HepG2 (cell line): ENCODE results near the gene TENT5A. TPM values are rescaled to one million over a fixed set of nuclear protein-coding genes. Genes with fewer than 3 reads are reported as not detected.

ENCODE experiments used
- ATAC-seq: fragments of 200-7000 bp; cut with Tn5 transposase; 3 replicates; pipeline ENCODE4 v1.9.1; 2020; ENCODE audit warnings: mild to moderate bottlenecking, moderate library complexity
- BruUV-seq: library from RNA; stranded (reverse); fragments of 400-500 nt; replicated peaks from 2 replicates; lab custom pipeline; 2021; lab: Mats Ljungman, UMichigan
- CTCF ChIA-PET: fragments of 300-600 bp; formaldehyde crosslinking; extraction: SDS; loops from one replicate; lab custom pipeline; 2021; ENCODE audit warnings: low total read pairs, inconsistent platforms, low intra/inter-chr PET ratio; lab: Yijun Ruan, JAX
- POLR2A ChIA-PET: fragments of 350-600 bp; sonication (Branson Sonifier 250); formaldehyde crosslinking; loops from one replicate; lab custom pipeline; 2020; ENCODE audit warnings: antibody characterized with exemption, inconsistent platforms; lab: Yijun Ruan, JAX
- DNase-seq: peaks from one replicate; pipeline ENCODE4 v3.0.0-alpha.2; 2015; ENCODE audit warnings: low spot score
- FAIRE-seq: peaks from 3 replicates; lab custom pipeline; 2011; peaks lifted over from hg19 to GRCh38; lab: Jason Lieb, UNC
- H2AFZ ChIP-seq: one replicate; pipeline ENCODE4 v1.6.1; 2011; ENCODE audit warnings: low read length, inconsistent platforms
- H3K27ac ChIP-seq: fragments of 300-600 bp; 3 replicates; pipeline ENCODE4 v1.8.0; 2011; ENCODE audit warnings: mixed run types, mild to moderate bottlenecking, mixed read lengths, low read length, inconsistent platforms; ENCODE audit not compliant: insufficient read depth; ENCODE audit errors: extremely low read length
- H3K27me3 ChIP-seq, 2 experiments: fragments of 200-600 bp in 1 of 2; 2 replicates in 1 of 2; 3 replicates in 1 of 2; pipeline versions ENCODE4 v1.6.0 to v1.8.0; 2011; ENCODE audit warnings: low read length in 2 of 2, mild to moderate bottlenecking in 2 of 2, moderate library complexity in 2 of 2, inconsistent platforms in 1 of 2; ENCODE audit not compliant: insufficient read depth in 2 of 2, control insufficient read depth in 1 of 2
- H3K36me3 ChIP-seq, 2 experiments: fragments of 200-600 bp in 1 of 2; replicated peaks in 1 of 2; 2 replicates in 1 of 2; 3 replicates in 1 of 2; pipeline versions ENCODE4 v1.5.1 to v1.8.0; 2011; ENCODE audit warnings: low read length in 2 of 2, inconsistent platforms in 1 of 2; ENCODE audit not compliant: insufficient read depth in 2 of 2, control insufficient read depth in 1 of 2
- H3K4me1 ChIP-seq: 2 replicates; pipeline ENCODE4 v1.5.1; 2012; ENCODE audit warnings: low read length, inconsistent platforms; ENCODE audit not compliant: insufficient read depth
- H3K4me2 ChIP-seq: 2 replicates; pipeline ENCODE4 v1.6.0; 2011; ENCODE audit warnings: low read depth, low read length, inconsistent platforms
- H3K4me3 ChIP-seq, 3 experiments: fragments of 200-600 bp in 1 of 3; sonication (generic), shearing (Covaris generic) in 1 of 3; replicated peaks in 1 of 3; 2 replicates each; pipeline ENCODE4 v1.5.1; 2011 to 2016; ENCODE audit warnings: low read length in 3 of 3, inconsistent platforms in 2 of 3, low read depth in 2 of 3, mild to moderate bottlenecking in 2 of 3, control low read depth in 1 of 3, mixed read lengths in 1 of 3; ENCODE audit not compliant: insufficient read depth in 1 of 3
- H3K79me2 ChIP-seq: one replicate; pipeline ENCODE4 v1.6.1; 2011; ENCODE audit warnings: low read length, inconsistent platforms; ENCODE audit not compliant: insufficient read depth
- H3K9ac ChIP-seq: 2 replicates; pipeline ENCODE4 v1.6.0; 2011; ENCODE audit warnings: mild to moderate bottlenecking, low read depth, low read length, inconsistent platforms; ENCODE audit not compliant: insufficient read depth
- H3K9me3 ChIP-seq: 2 replicates; pipeline ENCODE4 v1.5.1; 2012; ENCODE audit warnings: mild to moderate bottlenecking, low read length
- H4K20me1 ChIP-seq: 2 replicates; pipeline ENCODE4 v1.6.0; 2011; ENCODE audit warnings: inconsistent platforms, mild to moderate bottlenecking, low read length, moderate library complexity; ENCODE audit not compliant: insufficient read depth
- DRAP1 ChIP-seq: IDR thresholded peaks from 2 replicates; pipeline ENCODE4 v1.6.1; 2016; ENCODE audit warnings: missing genetic modification reagents, missing compliant biosample characterization
- IKZF4 ChIP-seq: sonication (generic); formaldehyde crosslinking; IDR thresholded peaks from 2 replicates; pipeline ENCODE4 v1.5.1; 2020; ENCODE audit warnings: borderline replicate concordance, mild to moderate bottlenecking, low read depth, missing genetic modification reagents; ENCODE audit errors: not compliant biosample characterization
- RBFOX2 ChIP-seq: fragments of 200-400 bp; formaldehyde crosslinking; IDR thresholded peaks from 2 replicates; pipeline ENCODE4 v1.6.1; 2017; ENCODE audit warnings: low read depth, mild to moderate bottlenecking, low read length
- SMAD9 ChIP-seq: sonication (generic); formaldehyde crosslinking; IDR thresholded peaks from 2 replicates; pipeline ENCODE4 v1.5.1; 2020; ENCODE audit warnings: mild to moderate bottlenecking, missing genetic modification reagents
- THYN1 ChIP-seq: sonication (generic); formaldehyde crosslinking; IDR thresholded peaks from 2 replicates; pipeline ENCODE4 v1.8.1; 2023; ENCODE audit warnings: low read depth, mild to moderate bottlenecking, moderate library complexity, missing genetic modification reagents, borderline replicate concordance
- ZNF362 ChIP-seq: sonication (generic); formaldehyde crosslinking; IDR thresholded peaks from 2 replicates; pipeline ENCODE4 v1.4.0; 2020; ENCODE audit warnings: missing genetic modification reagents, mild to moderate bottlenecking, borderline replicate concordance
- WGBS: methylation state at CpG from one replicate; pipeline ENCODE4 v1.1.6; 2017; ENCODE audit warnings: low lambda C conversion rate; 5-methylcytosine and 5-hydroxymethylcytosine counted together
- in situ Hi-C: cut with HindIII; loops from 2 replicates; pipeline ENCODE4 v1.10.0; 2017; ENCODE audit warnings: low pct_unique_long_range_greater_than_20kb; ENCODE audit not compliant: extremely low pct_ligation_motif_present
- intact Hi-C: fragments of 100-400 bp; cut with micrococcal nuclease; formaldehyde crosslinking; loops from one replicate; pipeline ENCODE4 v1.10.0; 2022; ENCODE audit not compliant: unreplicated experiment
- polyA plus RNA-seq, 8 experiments: library from polyadenylated mRNA; depleted of rRNA in 3 of 8; stranded (reverse) in 7 of 8; unstranded in 1 of 8; fragments of >200 nt; fragmentation: Illumina TruSeq in 4 of 8; extraction: Trizol in 4 of 8; gene quantifications; 2 replicates each; pipeline versions ENCODE4 v1.2.1 to v1.2.3, GENCODE V29; 2011 to 2016; ENCODE audit warnings: low read depth in 4 of 8, missing spikeins in 1 of 8, mixed read lengths in 1 of 8; ENCODE audit not compliant: insufficient read depth in 1 of 8
- total RNA-seq, 5 experiments: library from RNA; depleted of rRNA; stranded (reverse); fragments of >200 nt; fragmentation: Illumina TruSeq; extraction: Trizol; gene quantifications; 2 replicates each; pipeline ENCODE4 v1.2.3, GENCODE V29; 2016; ENCODE audit warnings: low read depth in 1 of 5
- TF ChIP-seq, protein P1 (sequence below): sonication (generic); formaldehyde crosslinking; IDR thresholded peaks from 2 replicates; pipeline ENCODE4 v1.4.0; 2020; ENCODE audit warnings: missing genetic modification reagents, borderline replicate concordance

Gene TENT5A
- total and polyA plus RNA-seq, 2 of the 13 experiments (the other 11 are each of a cell fraction or from before 2014, with no cell fraction given), result 8.0 to 13.8 TPM

DNA sequence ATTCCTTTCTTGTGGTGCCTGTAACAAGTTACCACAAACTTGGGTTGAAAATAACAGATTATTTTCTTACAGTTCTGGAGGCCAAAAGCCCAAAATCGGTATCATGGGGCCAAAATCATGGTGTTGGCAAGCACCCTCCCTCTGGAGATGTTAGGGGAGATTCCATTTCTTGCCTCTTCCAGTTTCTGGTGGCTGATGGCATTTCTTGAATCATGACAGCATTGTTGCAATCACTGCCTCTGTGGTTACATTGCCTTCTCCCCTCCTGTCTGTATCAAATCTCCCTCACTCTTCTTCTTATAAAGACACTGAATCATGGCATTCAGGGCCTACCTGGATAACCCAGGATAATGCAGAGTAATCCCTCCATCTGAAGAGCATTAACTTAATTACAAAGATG is 17.9 kb upstream of the TENT5A start:
- ATAC-seq (no peak), FAIRE-seq (no peak), DNase-seq (no peak)
- ChIA-PET POLR2A (no interaction called here), CTCF (no interaction called here)
- no peak overlapping the region for H2AFZ ChIP-seq
- no peaks in the 10 kb centered on the region for H4K20me1 ChIP-seq
- 53% methylated on average over 1 of the region's 1 CpG for WGBS
- no peak overlapping the region for H3K9ac ChIP-seq
- H3K4me2 ChIP-seq, result no peak overlapping the region
- no peaks in the 10 kb centered on the region for H3K27me3 ChIP-seq
- intact Hi-C loops, result loop anchor here (5.0 kb wide), 1 partner anchor 37 kb away; no protein-coding TSS in a partner anchor
- no peak overlapping the region for H3K27ac ChIP-seq
- no peaks in the 10 kb centered on the region for H3K79me2 ChIP-seq
- H3K4me3 ChIP-seq, result no peak overlapping the region
- peaks cover 76% of the 10 kb centered on the region for H3K4me1 ChIP-seq
- TF ChIP-seq RBFOX2, result no peak
- TF ChIP-seq SMAD9, result no peak
- TF ChIP-seq, protein P1, sequence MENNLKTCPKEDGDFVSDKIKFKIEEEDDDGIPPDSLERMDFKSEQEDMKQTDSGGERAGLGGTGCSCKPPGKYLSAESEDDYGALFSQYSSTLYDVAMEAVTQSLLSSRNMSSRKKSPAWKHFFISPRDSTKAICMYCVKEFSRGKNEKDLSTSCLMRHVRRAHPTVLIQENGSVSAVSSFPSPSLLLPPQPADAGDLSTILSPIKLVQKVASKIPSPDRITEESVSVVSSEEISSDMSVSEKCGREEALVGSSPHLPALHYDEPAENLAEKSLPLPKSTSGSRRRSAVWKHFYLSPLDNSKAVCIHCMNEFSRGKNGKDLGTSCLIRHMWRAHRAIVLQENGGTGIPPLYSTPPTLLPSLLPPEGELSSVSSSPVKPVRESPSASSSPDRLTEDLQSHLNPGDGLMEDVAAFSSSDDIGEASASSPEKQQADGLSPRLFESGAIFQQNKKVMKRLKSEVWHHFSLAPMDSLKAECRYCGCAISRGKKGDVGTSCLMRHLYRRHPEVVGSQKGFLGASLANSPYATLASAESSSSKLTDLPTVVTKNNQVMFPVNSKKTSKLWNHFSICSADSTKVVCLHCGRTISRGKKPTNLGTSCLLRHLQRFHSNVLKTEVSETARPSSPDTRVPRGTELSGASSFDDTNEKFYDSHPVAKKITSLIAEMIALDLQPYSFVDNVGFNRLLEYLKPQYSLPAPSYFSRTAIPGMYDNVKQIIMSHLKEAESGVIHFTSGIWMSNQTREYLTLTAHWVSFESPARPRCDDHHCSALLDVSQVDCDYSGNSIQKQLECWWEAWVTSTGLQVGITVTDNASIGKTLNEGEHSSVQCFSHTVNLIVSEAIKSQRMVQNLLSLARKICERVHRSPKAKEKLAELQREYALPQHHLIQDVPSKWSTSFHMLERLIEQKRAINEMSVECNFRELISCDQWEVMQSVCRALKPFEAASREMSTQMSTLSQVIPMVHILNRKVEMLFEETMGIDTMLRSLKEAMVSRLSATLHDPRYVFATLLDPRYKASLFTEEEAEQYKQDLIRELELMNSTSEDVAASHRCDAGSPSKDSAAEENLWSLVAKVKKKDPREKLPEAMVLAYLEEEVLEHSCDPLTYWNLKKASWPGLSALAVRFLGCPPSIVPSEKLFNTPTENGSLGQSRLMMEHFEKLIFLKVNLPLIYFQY (CRISPR knock-in tag), result no peak
- no peak for TF ChIP-seq THYN1
- no peak for TF ChIP-seq DRAP1
- no peak for TF ChIP-seq ZNF362 (CRISPR knock-in tag)
- no peak for TF ChIP-seq IKZF4 (CRISPR knock-in tag)
- H3K9me3 ChIP-seq, result no peaks in the 10 kb centered on the region
- H3K36me3 ChIP-seq, result no peaks in the 10 kb centered on the region
- BruUV-seq, result no TSS peak
- in situ Hi-C loops, result no loop called here
